K562 (cell line): ENCODE measurements around the gene BDH1. TPM values are rescaled to one million over a fixed set of nuclear protein-coding genes. Genes with fewer than 3 reads are reported as not detected.

Experiments used
- ATAC-seq: fragments of 200-7000 bp; cut with Tn5 transposase; 3 replicates; pipeline ENCODE4 v1.9.1; 2020; ENCODE audit warnings: moderate library complexity
- BruUV-seq: library from RNA; stranded (reverse); fragments of 400-500 nt; replicated peaks from 2 replicates; lab custom pipeline; 2021; lab: Mats Ljungman, UMichigan
- CTCF ChIA-PET: fragments of 300-600 bp; formaldehyde crosslinking; extraction: SDS; loops from one replicate; lab custom pipeline; 2021; ENCODE audit warnings: low intra/inter-chr PET ratio; lab: Yijun Ruan, JAX
- POLR2A ChIA-PET: fragments of 300-600, 350-650 bp; sonication (Branson Sonifier 250); formaldehyde crosslinking; extraction: SDS; loops from one replicate; lab custom pipeline; 2021; ENCODE audit warnings: antibody characterized with exemption, inconsistent platforms; lab: Yijun Ruan, JAX
- DNase-seq, 4 experiments: peaks; one replicate each; pipeline versions ENCODE4 v3.0.0 to v3.0.0-alpha.2; 2011 to 2018; ENCODE audit warnings: low spot score in 3 of 4, mixed read lengths in 3 of 4; ENCODE audit errors: extremely low read depth in 1 of 4
- FAIRE-seq: peaks from 2 replicates; lab custom pipeline; 2011; peaks lifted over from hg19 to GRCh38; lab: Jason Lieb, UNC
- H2AFZ ChIP-seq: 2 replicates; pipeline ENCODE4 v1.6.0; 2011; ENCODE audit warnings: low read depth, low read length, control low read depth, inconsistent platforms
- H3K27ac ChIP-seq: fragments of 200-600 bp; 3 replicates; pipeline ENCODE4 v1.8.0; 2011; ENCODE audit warnings: low read depth, mild to moderate bottlenecking, control low read depth, inconsistent platforms, low read length, moderate library complexity, mixed read lengths; ENCODE audit errors: extremely low read depth
- H3K27me3 ChIP-seq, 2 experiments: fragments of 300-600 bp in 1 of 2; 2 replicates in 1 of 2; 3 replicates in 1 of 2; pipeline versions ENCODE4 v1.6.0 to v1.8.0; 2011; ENCODE audit warnings: inconsistent platforms in 2 of 2, low read length in 2 of 2, mild to moderate bottlenecking in 1 of 2, mixed read lengths in 1 of 2, moderate library complexity in 1 of 2; ENCODE audit not compliant: control insufficient read depth in 2 of 2, insufficient read depth in 2 of 2
- H3K36me3 ChIP-seq: fragments of 300-600 bp; 3 replicates; pipeline ENCODE4 v1.8.0; 2011; ENCODE audit warnings: mild to moderate bottlenecking, low read length, inconsistent platforms; ENCODE audit not compliant: control insufficient read depth, insufficient read depth
- H3K4me1 ChIP-seq, 2 experiments: fragments of 200-600 bp in 1 of 2; replicated peaks in 1 of 2; 2 replicates in 1 of 2; 3 replicates in 1 of 2; pipeline versions ENCODE4 v1.5.1 to v1.8.0; 2011; ENCODE audit warnings: inconsistent platforms in 2 of 2, low read length in 2 of 2, mild to moderate bottlenecking in 1 of 2, mixed read lengths in 1 of 2, moderate library complexity in 1 of 2; ENCODE audit not compliant: control insufficient read depth in 2 of 2, insufficient read depth in 2 of 2
- H3K4me2 ChIP-seq: 2 replicates; pipeline ENCODE4 v1.6.1; 2011; ENCODE audit warnings: low read length, control low read depth, inconsistent platforms, mixed read lengths; ENCODE audit not compliant: insufficient read depth
- H3K4me3 ChIP-seq: fragments of 200-600 bp; sonication (generic), shearing (Covaris generic); 2 replicates; pipeline ENCODE4 v1.5.1; 2016; ENCODE audit warnings: control low read depth, inconsistent platforms
- H3K79me2 ChIP-seq: fragments of 200-600 bp; 3 replicates; pipeline ENCODE4 v1.8.0; 2011; ENCODE audit warnings: low read length, inconsistent platforms; ENCODE audit not compliant: control insufficient read depth, insufficient read depth
- H3K9ac ChIP-seq, 2 experiments: 2 replicates each; pipeline versions ENCODE4 v1.6.0 to v1.6.1; 2011; ENCODE audit warnings: low read depth in 2 of 2, low read length in 2 of 2, control low read depth in 1 of 2, inconsistent platforms in 1 of 2, mild to moderate bottlenecking in 1 of 2, mixed read lengths in 1 of 2; ENCODE audit not compliant: insufficient read depth in 1 of 2
- H3K9me1 ChIP-seq: one replicate; pipeline ENCODE4 v1.6.0; 2011; ENCODE audit warnings: inconsistent platforms, mild to moderate bottlenecking, low read length, moderate library complexity; ENCODE audit not compliant: control insufficient read depth, insufficient read depth
- H3K9me3 ChIP-seq: replicated peaks from 2 replicates; pipeline ENCODE4 v1.5.1; 2011; ENCODE audit warnings: low read depth, low read length, inconsistent platforms; ENCODE audit not compliant: control insufficient read depth, insufficient read depth
- H4K20me1 ChIP-seq: replicated peaks from 2 replicates; pipeline ENCODE4 v1.6.1; 2011; ENCODE audit warnings: low read length, inconsistent platforms, mixed read lengths; ENCODE audit not compliant: control insufficient read depth, insufficient read depth
- CBX2 ChIP-seq: fragments of 200-600 bp; sonication (generic); IDR thresholded peaks from one replicate; pipeline ENCODE4 v1.6.1; 2012; ENCODE audit warnings: mild to moderate bottlenecking, low read length, inconsistent platforms; ENCODE audit not compliant: insufficient read depth, poor library complexity, severe bottlenecking
- EP300 ChIP-seq: IDR thresholded peaks from 2 replicates; pipeline ENCODE4 v1.6.1; 2012; ENCODE audit warnings: low read length, improper control_type of control experiment
- FOXJ2 ChIP-seq: fragments of 200-800 bp; sonication (Bioruptor generic); IDR thresholded peaks from 2 replicates; pipeline ENCODE4 v1.6.1; 2016; ENCODE audit warnings: missing genetic modification characterization, missing compliant biosample characterization
- MEF2A ChIP-seq: IDR thresholded peaks from 2 replicates; pipeline ENCODE4 v1.6.1; 2011; ENCODE audit warnings: low read depth, mild to moderate bottlenecking, low read length, moderate library complexity; ENCODE audit not compliant: control insufficient read depth
- MEIS2 ChIP-seq: fragments of 450-650 bp; IDR thresholded peaks from 2 replicates; pipeline ENCODE4 v1.6.1; 2014; ENCODE audit warnings: mild to moderate bottlenecking; ENCODE audit not compliant: partially characterized antibody
- TCF3 ChIP-seq: sonication (generic); formaldehyde crosslinking; IDR thresholded peaks from 2 replicates; pipeline ENCODE4 v1.4.0; 2020; ENCODE audit warnings: mild to moderate bottlenecking, missing genetic modification reagents
- ZFP36 ChIP-seq: fragments of 150-350 bp; IDR thresholded peaks from 2 replicates; pipeline ENCODE4 v1.6.1; 2018; ENCODE audit warnings: low read length, low read depth; ENCODE audit not compliant: partially characterized antibody
- ZNF79 ChIP-seq: fragments of 250-450 bp; sonication (Bioruptor Pico); IDR thresholded peaks from 2 replicates; pipeline ENCODE4 v1.4.0; 2020; ENCODE audit warnings: low read depth, mild to moderate bottlenecking, moderate library complexity
- WGBS: fragments of 100-300 bp; shearing (Covaris generic); methylation state at CpG from one replicate; pipeline ENCODE4 v1.1.6; 2016; ENCODE audit warnings: low coverage, mixed read lengths; ENCODE audit not compliant: insufficient coverage; ENCODE audit errors: missing lambda C conversion rate; 5-methylcytosine and 5-hydroxymethylcytosine counted together
- in situ Hi-C: fragments of 300-500 bp; cut with MboI; formaldehyde crosslinking; loops from 4 replicates; pipeline ENCODE4 v1.15.0; 2018; ENCODE audit warnings: inconsistent platforms, mixed read lengths
- intact Hi-C: fragments of 100-400 bp; cut with micrococcal nuclease; formaldehyde crosslinking; loops from 2 replicates; pipeline ENCODE4 v1.14.2; 2022
- polyA plus RNA-seq, 8 experiments: library from polyadenylated mRNA; depleted of rRNA in 4 of 8; stranded (reverse) in 5 of 8; unstranded in 3 of 8; fragments of >200 nt; fragmentation: Nextera tagmentation in 2 of 8; fragmentation: Illumina TruSeq in 1 of 8; extraction: Ambion mirVana in 2 of 8; extraction: Trizol in 1 of 8; gene quantifications; 2 replicates each; pipeline versions ENCODE4 v1.2.1 to v1.2.3, GENCODE V29; 2011 to 2014; ENCODE audit warnings: inconsistent platforms in 1 of 8, missing spikeins in 1 of 8
- total RNA-seq, 7 experiments: library from RNA; depleted of rRNA in 6 of 7; stranded (reverse); fragments of >200 nt in 6 of 7; fragmentation: Illumina TruSeq in 2 of 7; extraction: Trizol in 2 of 7; gene quantifications; 2 replicates each; pipeline versions ENCODE4 v1.2.1 to v1.2.3, GENCODE V29; 2011 to 2021; ENCODE audit warnings: low replicate concordance in 1 of 7

The BDH1 gene
- total and polyA plus RNA-seq, 9 of the 15 experiments (the other 6 are each of a cell fraction or from before 2014, with no cell fraction given), result 0.07 to 0.89 (median 0.12) TPM; not detected in 3

- ChIA-PET POLR2A (interaction anchor here (0.6 kb wide), 1 partner anchor 451 kb away, joined by 3 read pairs; no protein-coding TSS in a partner anchor), CTCF (no interaction called here)
- peaks cover 22 to 69% of the 10 kb centered on the region in 2 experiments for H3K27me3 ChIP-seq
- no peak overlapping the region for H3K27ac ChIP-seq
- no peak for ATAC-seq
- no peak overlapping the region for H2AFZ ChIP-seq
- 6% methylated on average over 5 of the region's 5 CpGs for WGBS
- H3K9me1 ChIP-seq, result no peaks in the 10 kb centered on the region
- no peaks in the 10 kb centered on the region for H3K9me3 ChIP-seq
- H3K79me2 ChIP-seq, result no peaks in the 10 kb centered on the region
- no TSS peak for BruUV-seq
- H3K4me1 ChIP-seq, result no peaks in the 10 kb centered on the region
- no peak for DNase-seq
- no peak overlapping the region for H3K4me3 ChIP-seq
- no peaks in the 10 kb centered on the region for H3K36me3 ChIP-seq
- no peak for FAIRE-seq
- intact Hi-C loops, result no loop called here
- H4K20me1 ChIP-seq, result no peaks in the 10 kb centered on the region
- in situ Hi-C loops, result no loop called here
- H3K9ac ChIP-seq, result no peak overlapping the region
- no peak for TF ChIP-seq FOXJ2 (tag)
- peak; percentile 34 for TF ChIP-seq MEIS2
- peak; percentile 4 for TF ChIP-seq ZFP36
- no peak overlapping the region for H3K4me2 ChIP-seq
Observed at GRCh38 chr3:197468866-197469382, 86.8 kb downstream of the BDH1 start.

- no TSS peak for BruUV-seq
- ChIA-PET POLR2A (no interaction called here), CTCF (no interaction called here)
- 0% methylated on average over 7 of the region's 7 CpGs for WGBS
- intact Hi-C loops (no loop called here), in situ Hi-C loops (no loop called here)
- Histone ChIP-seq H3K27ac (no peak overlapping the region), H3K4me3 (no peak overlapping the region), H3K4me1 (no peaks in the 10 kb centered on the region), H3K9me1 (no peaks in the 10 kb centered on the region), H2AFZ (no peak overlapping the region), H4K20me1 (no peaks in the 10 kb centered on the region), H3K79me2 (no peaks in the 10 kb centered on the region), H3K36me3 (no peaks in the 10 kb centered on the region), H3K9me3 (no peaks in the 10 kb centered on the region), H3K4me2 (no peak overlapping the region), H3K27me3 (peaks cover 20 to 65% of the 10 kb centered on the region in 2 experiments), H3K9ac (no peak overlapping the region)
- no peak for DNase-seq
- FAIRE-seq, result no peak
- no peak for ATAC-seq
- no peak for TF ChIP-seq TCF3
- no peak for TF ChIP-seq MEF2A
- TF ChIP-seq ZNF79, result no peak
- peak; percentile 52 for TF ChIP-seq CBX2
- TF ChIP-seq EP300, result no peak
Observed at GRCh38 chr3:197468167-197468566, 87.6 kb downstream of the BDH1 start.
